NCI-H2196 treated with DMSO at 0.1 percent for 48 hours (cell line): ENCODE measurements around the gene NUDT2.
A peak's percentile ranks its signal among the peaks of the same experiment; 100 is the strongest.
"Not testable (repeated sequence)": the region's sequence is repeated elsewhere in the genome, so short reads cannot be mapped to it uniquely, and the experiment has no call there.

Source experiments
- DNase-seq: peaks from one replicate; lab custom pipeline; 2025; ENCODE audit not compliant: unreplicated experiment; lab: John Stamatoyannopoulos, UW

Gene NUDT2

GRCh38 chr9:34328987-34329832, at the start of gene NUDT2, which contains the start of gene KIF24:
NUDT2 (plus strand) TSS chr9:34329569; CDS start chr9:34339040, 9,471 bp downstream.
KIF24 (minus strand) TSS chr9:34329268; CDS start chr9:34311346, 17,922 bp downstream.
- peak; percentile 99 for DNase-seq

- DNase-seq, result no peak
Observed at GRCh38 chr9:34282096-34282495, 47.3 kb upstream of the NUDT2 start.

GRCh38 chr9:34289159-34289558, 40.2 kb upstream of the NUDT2 start:
- DNase-seq, result no peak

GRCh38 chr9:34291023-34291422, 38.3 kb upstream of the NUDT2 start:
- no peak for DNase-seq

- no peak for DNase-seq
Observed at GRCh38 chr9:34291423-34291822, 37.9 kb upstream of the NUDT2 start.

- DNase-seq, result no peak
Observed at GRCh38 chr9:34292552-34292951, 36.8 kb upstream of the NUDT2 start.

- not testable (repeated sequence) for DNase-seq
Observed at GRCh38 chr9:34301064-34301463, 28.3 kb upstream of the NUDT2 start.

GRCh38 chr9:34308316-34308715, 21.1 kb upstream of the NUDT2 start:
- DNase-seq, result not testable (repeated sequence)

- no peak for DNase-seq
Observed at GRCh38 chr9:34310215-34310614, 19.2 kb upstream of the NUDT2 start.

GRCh38 chr9:34311499-34312185, 17.7 kb upstream of the NUDT2 start:
- DNase-seq, result no peak

GRCh38 chr9:34317436-34317835, 11.9 kb upstream of the NUDT2 start:
- no peak for DNase-seq

- DNase-seq, result no peak
Observed at GRCh38 chr9:34318163-34318790, 11.1 kb upstream of the NUDT2 start.

- no peak for DNase-seq
Observed at GRCh38 chr9:34321451-34321850, 7.9 kb upstream of the NUDT2 start.

- DNase-seq, result no peak
Observed at GRCh38 chr9:34322899-34323591, 6.3 kb upstream of the NUDT2 start.

- no peak for DNase-seq
Observed at GRCh38 chr9:34326690-34327089, 2.7 kb upstream of the NUDT2 start.

- DNase-seq, result no peak
Observed at GRCh38 chr9:34328500-34328986, 826 bp upstream of the NUDT2 start.

GRCh38 chr9:34331196-34331595, 1.8 kb downstream of the NUDT2 start:
- DNase-seq, result no peak

- peak; percentile 34 for DNase-seq
Observed at GRCh38 chr9:34332076-34332964, 3.0 kb downstream of the NUDT2 start.

GRCh38 chr9:34333836-34334235, 4.5 kb downstream of the NUDT2 start:
- DNase-seq, result no peak

GRCh38 chr9:34334337-34334824, 5.0 kb downstream of the NUDT2 start:
- no peak for DNase-seq
